Caki2 (cell line): ENCODE measurements around the gene FKBP7. TPM values are rescaled to one million over a fixed set of nuclear protein-coding genes. Genes with fewer than 3 reads are reported as not detected.

Source experiments
- DNase-seq: peaks from one replicate; pipeline ENCODE4 v3.0.0-alpha.2; 2015; ENCODE audit warnings: low read depth
- in situ Hi-C: cut with HindIII; loops from 2 replicates; pipeline ENCODE4 v1.10.0; 2016; ENCODE audit warnings: low sequenced_read_pairs, low pct_unique_long_range_greater_than_20kb, mixed read lengths
- total RNA-seq: library from RNA; depleted of rRNA; stranded (reverse); fragments of >200 nt; shearing (Covaris generic); gene quantifications from 2 replicates; pipeline ENCODE4 v1.2.3, GENCODE V29; 2014; ENCODE audit warnings: low replicate concordance; rRNA removed

The FKBP7 gene
- total RNA-seq, 1 experiment from 2014 or later = 61.8 TPM

DNA sequence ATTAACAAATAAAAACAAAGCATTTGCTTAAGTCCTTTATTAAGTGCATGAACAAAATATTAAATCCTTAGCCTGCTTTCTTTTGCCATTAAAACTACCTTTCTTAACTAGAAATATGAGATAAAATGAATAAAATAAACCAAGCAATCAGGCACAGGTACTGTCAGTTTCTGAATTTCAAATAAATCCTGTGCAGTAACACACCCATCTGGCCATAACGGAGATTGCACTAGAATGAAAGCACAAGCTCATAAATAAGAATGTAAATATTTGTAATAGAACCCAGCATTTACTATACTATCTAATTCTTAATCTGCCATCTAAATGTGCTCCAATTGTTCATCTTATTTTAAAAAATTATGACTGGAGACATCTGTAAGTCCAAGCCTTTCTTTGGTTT lies 59.3 kb downstream of the FKBP7 start:
- DNase-seq = no peak
- in situ Hi-C loops = no loop called here

- DNase-seq = no peak
- in situ Hi-C loops = no loop called here
Observed at GRCh38 chr2:178418426-178418825, 60.0 kb downstream of the FKBP7 start.

DNA sequence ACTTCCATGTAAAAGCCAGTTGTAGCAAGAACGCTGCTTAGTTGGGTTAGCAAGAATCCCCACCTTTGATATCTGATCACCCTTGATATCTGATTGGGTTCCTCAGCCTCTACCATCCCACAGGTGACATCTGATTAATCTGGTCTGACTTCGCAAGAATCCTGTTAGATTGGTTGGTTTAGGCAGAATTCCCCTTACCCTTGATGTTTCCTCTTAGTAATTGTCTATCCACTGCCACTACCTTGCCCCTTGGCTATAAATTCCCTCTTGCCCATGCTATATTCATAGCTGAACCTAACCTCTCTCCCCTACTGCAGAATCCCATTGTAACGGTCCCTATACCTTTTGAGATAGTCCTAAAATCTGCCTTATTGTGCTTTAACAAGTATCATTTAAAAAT lies 60.5 kb downstream of the FKBP7 start:
- no peak for DNase-seq
- in situ Hi-C loops = no loop called here

DNA sequence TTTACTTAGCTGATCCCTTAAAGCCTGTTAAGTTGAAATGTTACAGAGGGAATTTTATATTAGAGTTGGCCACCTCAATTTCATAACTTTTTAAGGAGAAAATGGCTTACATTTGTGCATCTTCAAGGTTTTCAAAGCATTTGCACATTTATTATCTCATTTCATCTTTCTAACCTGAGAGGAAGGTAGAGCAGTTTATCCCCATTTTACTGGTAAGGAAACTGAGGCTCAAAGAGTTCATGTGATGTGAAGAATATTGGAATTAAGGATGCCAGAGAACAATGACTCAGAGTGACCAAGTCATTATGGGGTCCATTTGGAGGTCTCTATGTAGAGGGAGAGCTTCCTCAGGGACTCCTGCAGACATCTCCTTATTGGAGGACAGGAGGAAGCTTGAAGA lies 62.4 kb downstream of the FKBP7 start:
- in situ Hi-C loops = no loop called here
- DNase-seq = no peak

DNA sequence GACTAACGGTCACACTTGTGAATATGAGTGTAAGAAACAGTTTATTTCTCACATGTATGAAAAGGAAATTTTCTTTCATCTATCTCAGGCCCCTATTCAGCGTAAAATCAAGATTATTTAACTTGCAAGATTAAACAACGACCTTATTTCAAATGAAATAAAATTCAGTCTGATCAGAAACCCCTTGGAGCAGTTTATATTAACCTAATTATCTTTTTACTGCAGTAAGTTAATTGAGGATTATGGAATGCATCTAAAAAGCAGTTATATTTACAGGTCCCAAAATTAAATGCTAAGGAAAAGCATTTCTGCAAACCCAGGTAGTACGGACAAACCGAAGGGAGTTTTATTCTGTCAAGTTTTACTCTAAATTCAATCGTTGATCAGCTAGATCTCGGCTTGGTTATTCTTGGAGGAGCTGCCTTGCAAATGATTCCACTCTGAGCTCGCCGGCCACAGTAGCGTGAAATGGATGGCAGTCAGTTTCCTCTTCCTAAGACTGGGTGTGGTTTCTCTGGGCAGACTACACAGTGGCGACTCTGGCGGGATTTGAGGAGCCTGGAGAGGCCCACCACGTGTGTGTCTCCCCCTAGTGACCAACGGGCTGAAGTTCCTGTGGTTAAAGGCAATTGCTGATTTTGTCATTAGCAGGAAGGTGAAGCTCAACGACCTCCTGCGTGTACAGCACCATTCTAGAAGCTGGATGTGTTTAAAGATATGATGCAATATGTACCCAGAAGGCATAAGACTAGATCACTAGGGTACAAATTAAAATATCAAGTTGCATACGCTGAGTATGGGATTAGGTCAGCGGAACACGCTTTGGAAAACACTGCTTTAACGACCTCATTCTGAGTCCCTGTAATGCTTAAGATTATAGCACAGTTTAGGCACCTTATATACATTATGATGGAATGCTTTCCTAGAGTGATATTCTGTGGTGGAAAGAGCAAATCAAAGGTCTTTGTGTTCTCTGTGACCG lies 63.8 kb downstream of the FKBP7 start:
- in situ Hi-C loops = no loop called here
- peak; percentile 87 for DNase-seq

Other genes starting within 250 kb of the FKBP7 start
- gene PRKRA, start 27.4 kb downstream of the FKBP7 start, total RNA-seq = 94.4 and 98.5 TPM in 2 replicates
- 0.64 and 4.7 TPM in 2 replicates for gene PJVK, start 27.2 kb downstream of the FKBP7 start, total RNA-seq
- gene PLEKHA3, start 1.9 kb upstream of the FKBP7 start, total RNA-seq = 10.8 and 35.1 TPM in 2 replicates